Stimulated activated CD4-positive, alpha-beta T cell treated with anti-CD3 and anti-CD28 coated beads, Interleukin-12 subunit alpha, Interleukin-12 subunit beta, amount 100 ng/mL, for 48 hours (primary cell): ENCODE results near the gene TXNL4A.
"Not testable (repeated sequence)": the region's sequence is repeated elsewhere in the genome, so short reads cannot be mapped to it uniquely, and the experiment has no call there.

Experiments
- DNase-seq, 3 donors: peaks; one replicate each; pipeline ENCODE4 v3.0.0-alpha.2; 2020; ENCODE audit warnings: low read depth in 2 of 3, low spot score in 1 of 3

TXNL4A gene

DNA sequence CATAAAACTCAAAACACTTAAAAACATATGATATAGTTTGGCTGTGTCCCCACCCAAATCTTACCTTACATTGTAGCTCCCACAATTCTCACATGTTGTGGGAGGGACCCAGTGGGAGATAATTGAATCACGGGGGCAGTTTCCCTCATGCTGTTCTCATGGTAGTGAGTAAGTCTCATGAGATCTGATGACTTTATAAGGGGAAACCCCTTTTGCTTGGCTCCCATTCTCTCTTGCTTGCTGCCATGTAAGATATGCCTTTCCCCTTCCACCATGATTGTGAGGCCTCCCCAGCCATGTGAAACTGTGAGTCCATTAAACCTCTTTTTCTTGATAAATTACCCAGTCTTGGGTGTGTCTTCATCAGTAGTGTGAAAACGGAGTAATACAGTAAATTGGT is 11.3 kb upstream of the TXNL4A start:
- not testable (repeated sequence) for DNase-seq

DNA sequence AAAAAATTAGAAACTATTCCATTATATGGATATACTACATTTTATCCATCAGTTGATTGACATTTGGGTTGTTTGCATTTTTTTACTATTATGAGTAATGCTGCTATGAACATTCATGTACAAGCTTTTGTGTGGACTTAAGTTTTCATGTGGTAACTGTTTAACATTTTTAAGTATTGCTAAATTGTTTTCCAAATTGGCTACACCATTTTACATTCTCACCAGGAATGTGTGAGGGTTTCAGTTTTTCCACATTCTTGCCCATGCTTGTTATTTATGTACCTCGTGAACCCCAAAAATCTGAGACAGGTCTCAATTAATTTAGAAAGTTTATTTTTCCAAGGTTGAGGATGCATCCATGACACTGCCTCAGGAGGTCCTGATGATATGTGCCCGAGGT is 3.1 kb upstream of the TXNL4A start:
- DNase-seq: no peak

DNA sequence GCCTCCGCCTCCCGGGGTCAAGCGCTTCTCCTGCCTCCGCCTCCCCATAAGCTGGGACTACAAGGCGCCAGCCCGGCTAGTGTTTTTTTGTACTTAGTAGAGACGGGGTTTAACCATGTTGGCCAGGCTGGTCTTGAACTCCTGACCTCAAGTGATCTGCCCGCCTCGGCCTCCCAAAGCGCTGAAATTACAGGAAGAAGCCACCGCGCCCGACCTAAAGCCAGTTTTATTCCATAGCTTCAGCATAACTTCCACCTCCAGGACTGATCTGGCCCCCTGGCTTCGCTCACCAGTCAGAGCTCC is 783 bp upstream of the TXNL4A start:
- no peak for DNase-seq

DNA sequence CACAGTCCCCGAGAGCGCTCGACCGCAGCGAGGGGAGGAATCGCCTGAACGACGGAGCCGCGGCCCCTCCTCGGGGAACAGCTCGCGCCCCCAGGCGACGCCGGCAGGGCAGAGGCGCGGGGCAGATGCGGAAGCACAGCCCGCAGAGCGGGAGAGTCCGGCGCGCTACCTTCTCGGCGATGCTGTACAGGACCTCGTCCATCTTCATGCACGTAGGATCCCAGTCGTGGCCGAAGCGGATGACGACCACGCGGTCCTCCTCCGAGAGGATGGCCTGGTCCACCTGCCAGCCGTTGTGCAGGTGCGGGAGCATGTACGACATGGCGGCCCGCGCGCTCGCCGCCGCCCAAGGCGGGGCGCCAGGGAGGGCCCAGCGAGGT is 302 bp downstream of the TXNL4A start:
- peak in 1 of 3 donors; percentile 49 for DNase-seq

DNA sequence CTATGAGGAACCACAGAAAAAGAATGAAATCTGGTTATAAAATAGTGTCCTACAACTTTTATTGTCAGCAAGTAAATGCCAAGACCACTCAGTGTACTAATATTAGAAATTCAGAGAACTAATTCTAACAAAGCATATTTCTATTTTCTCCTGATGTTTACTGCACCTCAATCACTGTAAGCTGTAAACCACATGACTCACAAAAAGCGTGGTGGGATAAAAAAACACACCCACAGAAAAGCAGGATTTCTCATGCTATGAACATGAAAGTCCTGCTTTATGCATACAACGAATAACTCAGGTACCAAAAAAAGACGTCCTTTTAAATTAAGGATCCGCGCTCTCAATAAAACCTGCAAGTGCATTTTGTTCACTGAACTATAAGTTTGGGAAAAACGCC is 797 bp downstream of the TXNL4A start:
- no peak for DNase-seq

DNA sequence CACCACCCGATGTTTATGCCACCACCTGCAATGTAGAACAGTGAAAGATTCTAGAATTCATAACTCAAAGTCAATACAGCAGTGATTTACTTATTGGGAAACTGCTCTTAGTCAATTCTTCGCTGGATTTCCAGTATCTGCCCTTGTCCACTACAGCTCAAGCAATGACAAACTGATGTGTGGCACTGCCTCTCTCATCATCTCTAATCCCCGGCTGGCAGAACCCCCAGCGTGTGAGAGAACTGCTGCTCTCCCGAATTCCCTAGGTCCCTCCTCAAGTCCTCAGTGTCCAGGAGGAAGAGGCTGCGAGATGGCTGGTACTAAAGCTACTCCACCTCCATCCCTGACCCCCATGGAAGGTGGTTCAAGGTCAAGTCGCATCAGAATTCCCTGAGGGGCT is 1.6 kb downstream of the TXNL4A start:
- no peak for DNase-seq

DNA sequence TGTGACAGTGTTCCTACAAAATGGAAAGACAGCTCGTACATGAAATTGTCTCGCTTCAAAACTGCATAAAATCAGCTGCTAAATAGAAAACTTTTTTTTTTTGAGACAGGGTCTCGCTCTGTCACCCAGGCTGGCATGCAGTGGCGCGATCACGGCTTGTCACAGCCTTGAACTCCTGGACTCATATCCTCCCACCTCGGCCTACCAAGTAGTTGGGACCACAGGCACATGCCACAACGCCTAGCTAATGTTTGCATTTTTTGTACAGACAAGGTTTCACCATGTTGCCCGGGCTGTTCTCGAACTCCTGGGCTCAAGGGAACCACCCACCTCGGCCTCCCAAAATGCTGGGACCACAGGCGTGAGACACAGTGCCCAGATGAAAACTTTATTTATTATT is 3.2 kb downstream of the TXNL4A start:
- DNase-seq: no peak

DNA sequence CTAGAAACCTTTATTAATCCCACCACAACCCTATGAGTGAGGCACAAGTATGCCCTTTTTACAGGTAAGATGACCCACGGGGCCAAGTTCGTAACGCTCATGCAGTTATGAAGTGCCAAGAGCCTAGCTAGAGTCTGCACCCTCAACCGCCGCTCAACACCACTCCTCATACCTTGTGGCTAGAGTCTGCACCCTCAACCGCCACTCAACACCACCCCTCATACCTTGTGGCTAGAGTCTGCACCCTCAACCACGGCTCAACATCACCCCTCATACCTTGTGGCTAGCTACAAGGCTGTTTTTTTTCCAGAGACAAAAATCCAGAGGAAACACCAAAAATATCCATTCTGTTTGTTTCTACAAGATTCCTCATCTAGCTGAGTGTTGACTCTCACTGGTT is 4.6 kb downstream of the TXNL4A start:
- no peak for DNase-seq

DNA sequence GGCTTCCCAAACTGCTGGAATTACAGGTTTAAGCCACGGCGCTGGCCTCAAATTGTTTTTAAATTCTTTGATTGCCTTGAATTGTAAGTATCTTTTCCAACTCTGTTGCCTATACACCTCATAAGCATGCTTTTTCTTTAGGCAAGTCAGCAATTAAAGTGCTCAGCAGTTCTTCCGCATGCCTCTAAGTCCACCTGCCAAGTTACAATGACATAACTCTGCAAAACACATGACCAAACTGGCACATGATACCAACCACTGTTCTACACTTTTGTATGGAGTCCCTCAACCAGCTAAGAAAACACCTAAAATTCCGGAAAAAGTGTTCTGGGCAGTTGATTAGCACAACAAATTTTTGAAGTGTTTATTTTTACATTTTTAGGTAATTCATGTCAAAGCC is 5.1 kb downstream of the TXNL4A start:
- no peak for DNase-seq

DNA sequence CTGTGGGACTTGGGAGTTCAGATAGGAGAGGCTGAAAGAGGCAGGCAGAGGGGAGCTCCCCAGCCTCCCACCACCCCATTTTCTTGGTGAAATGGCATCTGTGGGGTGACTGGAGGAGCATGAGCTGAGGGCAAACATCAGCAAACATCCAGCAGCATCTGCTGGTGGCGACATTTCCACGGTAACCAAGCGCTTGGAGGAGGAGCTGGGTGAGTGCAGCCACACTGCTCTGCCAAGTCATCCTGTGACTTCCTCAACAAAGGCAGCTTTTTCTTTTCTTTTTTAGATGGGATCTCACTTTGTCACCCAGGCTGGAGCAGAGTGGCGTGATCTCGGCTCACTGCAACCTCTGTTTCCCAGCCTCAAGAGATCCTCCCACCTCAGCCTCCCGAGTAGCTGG is 5.6 kb downstream of the TXNL4A start:
- no peak for DNase-seq

DNA sequence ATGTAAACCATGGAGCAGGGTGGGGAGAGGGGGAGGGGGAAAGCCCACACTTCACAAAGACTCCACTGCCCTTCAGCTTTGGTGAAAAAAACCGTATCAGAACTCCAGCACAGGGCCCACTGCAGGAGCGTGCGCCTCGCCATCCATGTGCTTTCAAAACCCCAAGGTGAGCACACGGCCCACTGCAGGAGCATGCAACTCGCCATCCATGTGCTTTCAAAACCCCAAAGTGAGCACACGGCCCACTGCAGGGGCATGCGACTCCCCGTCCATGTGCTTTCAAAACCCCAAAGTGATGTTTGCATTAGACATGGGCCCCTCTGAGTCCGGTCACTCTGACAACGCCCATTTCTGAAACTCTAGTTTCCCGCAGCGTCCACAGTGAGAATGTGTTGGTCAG is 7.8 kb downstream of the TXNL4A start:
- DNase-seq: no peak

DNA sequence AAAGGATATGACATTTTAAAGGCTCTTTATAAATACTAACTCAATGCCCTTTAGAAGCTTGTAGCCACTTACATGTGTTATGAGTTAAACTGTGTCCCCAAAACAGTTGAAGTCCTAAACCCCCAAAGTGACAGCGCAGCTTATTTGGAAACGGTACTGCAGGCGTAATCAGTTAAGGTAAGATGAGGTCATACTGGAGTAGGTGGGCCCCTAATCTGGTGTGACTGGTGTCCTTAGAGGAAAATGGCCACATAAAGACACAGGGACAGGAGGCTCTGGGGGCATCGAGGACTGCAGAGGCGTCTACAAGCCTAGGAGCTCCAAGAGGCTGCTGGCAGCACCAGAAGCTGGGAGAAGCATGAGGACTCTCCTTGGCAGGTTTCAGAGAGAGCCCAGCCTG is 8.5 kb downstream of the TXNL4A start:
- DNase-seq: no peak

DNA sequence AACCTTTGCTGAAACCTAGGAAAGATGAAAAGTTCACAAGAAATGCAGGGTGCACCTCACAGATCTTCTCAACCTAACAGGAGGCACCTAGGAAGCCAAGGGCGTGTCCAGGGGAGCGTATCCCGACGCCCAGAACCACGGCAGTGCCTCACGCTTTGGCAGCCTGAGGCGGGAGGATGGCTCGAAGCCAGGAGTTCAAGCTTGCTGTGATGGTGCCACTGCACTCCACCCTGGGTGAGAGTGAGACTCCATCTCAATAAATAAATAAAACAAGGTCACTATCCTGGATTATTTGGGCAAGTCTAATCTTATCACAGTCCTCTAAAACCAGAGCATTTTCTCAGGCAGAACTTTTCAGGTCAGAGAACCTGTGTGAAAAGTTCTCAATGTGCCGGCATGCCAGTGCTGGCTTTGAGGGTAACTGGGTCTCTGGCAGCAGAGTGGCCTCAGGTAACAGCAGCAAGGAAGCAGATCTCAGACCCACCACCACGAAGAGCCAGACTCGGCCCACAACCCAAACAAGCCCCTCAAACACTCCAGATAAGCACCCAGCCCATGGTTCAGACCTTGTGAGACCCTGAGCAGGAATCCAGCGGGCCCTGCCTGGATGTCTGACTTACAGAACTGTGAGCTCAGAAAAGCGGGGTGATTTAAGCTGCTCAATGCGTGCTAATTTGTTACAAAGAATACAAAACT is 12.2 kb downstream of the TXNL4A start:
- no peak for DNase-seq

DNA sequence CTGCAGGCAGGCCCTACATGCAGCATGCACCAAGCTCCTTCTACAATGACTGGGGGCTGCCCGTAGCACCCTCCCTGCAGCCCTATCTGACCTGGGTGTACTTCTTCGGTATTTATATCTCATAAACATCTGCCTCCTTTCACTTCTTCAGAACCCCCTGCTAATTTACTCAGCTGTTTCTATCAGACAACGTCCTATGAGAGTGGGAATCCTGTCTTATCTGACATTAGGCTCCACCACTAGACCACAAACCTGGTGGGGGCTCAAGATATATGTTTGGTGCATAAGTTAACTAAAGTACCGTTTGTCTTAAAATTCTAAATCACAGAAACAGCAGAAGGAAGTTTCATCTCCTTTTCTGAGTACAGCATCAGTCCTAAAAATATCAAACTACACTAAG is 13.3 kb downstream of the TXNL4A start:
- DNase-seq: no peak

DNA sequence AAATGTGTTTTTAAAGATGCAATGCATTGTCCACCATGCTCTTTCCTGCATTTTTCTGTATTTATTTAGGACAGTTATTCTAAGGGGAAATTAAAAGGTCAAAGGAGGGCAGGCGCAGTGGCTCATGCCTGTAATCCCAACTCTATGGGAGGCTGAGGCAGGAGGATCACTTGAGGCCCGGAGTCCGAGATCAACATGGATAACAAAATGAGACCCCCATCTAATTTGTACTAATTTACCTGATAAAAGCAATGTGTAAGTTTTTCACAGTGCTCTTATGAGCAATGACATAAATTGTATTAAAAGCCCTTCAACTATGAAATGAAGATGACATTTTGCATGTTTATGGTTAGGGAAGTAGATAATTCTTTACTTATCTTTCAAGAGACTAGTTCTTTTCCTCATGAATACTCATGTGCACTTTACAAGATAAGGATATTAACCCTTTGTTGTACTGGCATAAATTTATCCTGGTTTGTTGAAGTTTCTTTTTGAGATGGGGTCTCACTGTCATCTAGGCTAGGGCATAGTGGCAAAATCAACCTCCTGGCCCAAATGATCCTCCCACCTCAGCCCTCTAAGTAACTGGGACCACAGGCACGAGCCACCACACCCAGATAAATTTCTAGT is 14.2 kb downstream of the TXNL4A start:
- DNase-seq: no peak

DNA sequence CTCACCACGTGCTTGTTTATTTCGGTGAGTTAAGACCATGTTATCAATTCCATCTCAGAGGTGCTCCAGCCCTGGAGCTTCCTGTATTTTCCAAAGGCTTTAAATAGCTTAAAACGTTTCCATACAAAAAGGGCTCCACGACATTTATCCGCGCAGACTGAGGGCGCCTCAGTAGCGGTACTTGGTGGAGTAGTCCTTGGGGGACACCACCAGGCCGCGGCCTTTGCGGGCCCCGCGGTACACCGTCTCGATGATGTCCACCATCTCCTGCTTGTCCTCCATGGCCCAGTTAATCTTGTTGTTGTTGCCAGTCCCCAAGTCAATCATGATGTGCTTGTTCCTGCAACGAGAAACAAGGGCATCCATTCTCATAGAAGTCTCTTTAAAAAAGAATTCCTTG is 14.8 kb downstream of the TXNL4A start:
- DNase-seq: no peak

DNA sequence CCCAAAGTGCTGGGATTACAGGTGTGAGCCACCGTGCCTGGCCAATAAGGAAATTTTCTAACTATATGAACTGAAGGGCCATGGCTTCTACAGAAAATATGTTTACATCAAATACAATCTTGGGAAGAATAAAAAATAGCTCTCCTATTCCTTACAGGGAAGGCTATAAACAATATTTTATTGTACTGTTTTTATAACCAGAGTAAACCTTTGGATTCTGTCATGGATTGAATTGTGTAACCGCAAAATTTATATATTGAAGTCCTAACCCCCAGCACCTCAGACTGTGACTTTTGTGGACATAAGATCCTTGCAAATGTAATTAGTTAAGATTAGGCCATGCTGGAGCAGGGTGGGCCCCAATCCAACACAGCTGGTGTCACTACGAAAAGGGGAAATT is 15.6 kb downstream of the TXNL4A start:
- DNase-seq: no peak

DNA sequence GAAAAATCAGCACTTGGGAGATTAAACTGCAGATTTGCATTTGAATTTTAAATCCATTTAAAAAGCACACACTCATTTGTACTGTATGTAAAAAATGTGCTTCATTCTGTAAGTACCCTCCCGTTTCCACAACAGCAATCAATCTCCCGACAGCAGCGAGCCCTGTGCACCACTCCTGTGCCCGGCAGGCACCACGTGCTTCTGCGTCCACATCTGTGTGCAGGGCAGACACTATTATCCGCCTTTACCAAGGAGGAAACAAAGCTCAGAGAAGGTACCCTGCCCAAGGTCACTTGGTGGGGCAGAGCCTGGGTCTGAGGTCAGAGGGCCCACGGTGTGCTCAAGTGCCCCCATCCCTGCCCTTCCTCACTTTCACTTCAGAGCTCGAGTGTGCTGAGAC is 16.4 kb downstream of the TXNL4A start:
- DNase-seq: no peak

DNA sequence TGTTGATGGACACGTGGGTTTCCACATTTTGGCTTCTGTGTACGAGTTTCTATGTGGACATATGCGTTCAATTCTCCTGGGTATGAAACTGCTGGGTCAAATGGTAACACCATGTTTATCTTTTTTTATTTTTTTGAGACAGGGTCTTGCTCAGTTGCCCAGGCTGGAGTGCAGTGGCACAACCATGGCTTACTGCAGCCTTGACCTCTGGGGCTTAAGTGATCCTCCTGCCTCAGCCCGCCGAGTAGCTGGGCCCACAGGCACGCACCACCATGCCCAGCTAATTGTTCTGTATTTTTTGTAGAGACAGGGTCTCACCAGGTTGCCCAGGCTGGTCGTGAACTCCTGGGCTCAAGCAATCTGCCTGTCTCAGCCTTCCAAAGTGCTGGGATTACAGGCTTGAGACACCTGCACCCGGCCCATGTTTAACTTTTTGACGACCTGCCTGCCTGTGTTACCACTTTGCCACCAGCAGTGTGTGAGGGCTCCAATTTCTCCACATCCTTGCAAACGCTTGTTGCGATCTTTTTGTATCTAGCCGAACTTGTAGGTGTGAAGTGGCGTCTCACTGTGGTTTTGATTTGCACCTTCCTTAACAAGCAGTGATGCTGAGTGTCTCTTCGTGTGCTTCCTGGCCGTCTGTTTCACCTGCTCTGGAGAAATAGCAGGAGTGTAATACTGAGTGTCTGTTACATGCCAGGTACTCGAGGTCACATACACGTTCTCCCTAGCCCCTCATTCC is 17.0 kb downstream of the TXNL4A start:
- no peak for DNase-seq

DNA sequence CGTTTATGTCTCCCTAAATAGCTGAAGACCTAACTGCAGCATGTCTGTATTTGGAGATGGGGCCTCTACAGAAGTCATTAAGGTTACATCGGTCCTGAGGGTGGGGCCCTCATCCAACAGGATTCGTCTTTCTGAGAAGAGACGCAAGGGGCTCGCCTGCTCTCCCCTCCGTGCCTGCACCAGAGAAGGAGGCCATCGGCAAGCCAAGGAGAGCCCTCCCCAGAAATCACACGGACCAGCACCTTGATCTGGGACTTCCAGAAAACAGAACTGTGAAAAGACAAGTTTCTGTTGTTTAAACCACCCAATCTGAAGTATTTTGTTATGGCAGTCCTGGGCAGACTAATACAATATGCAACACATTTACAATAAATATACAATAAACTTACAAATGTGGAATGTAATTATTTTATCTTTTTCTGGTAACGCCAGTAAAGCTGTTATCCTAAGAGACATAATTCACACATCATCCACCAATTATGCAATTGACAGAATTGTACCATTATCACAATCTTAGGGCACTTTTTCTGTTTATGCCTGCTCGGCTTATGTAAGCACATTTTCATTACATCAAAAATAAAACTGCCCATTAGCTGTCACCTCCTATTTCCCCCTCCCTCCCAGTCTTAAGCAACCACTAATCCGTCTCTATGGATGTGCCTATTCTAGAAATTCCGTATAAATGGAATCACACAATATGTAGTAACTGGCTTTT is 17.8 kb downstream of the TXNL4A start:
- DNase-seq: no peak

DNA sequence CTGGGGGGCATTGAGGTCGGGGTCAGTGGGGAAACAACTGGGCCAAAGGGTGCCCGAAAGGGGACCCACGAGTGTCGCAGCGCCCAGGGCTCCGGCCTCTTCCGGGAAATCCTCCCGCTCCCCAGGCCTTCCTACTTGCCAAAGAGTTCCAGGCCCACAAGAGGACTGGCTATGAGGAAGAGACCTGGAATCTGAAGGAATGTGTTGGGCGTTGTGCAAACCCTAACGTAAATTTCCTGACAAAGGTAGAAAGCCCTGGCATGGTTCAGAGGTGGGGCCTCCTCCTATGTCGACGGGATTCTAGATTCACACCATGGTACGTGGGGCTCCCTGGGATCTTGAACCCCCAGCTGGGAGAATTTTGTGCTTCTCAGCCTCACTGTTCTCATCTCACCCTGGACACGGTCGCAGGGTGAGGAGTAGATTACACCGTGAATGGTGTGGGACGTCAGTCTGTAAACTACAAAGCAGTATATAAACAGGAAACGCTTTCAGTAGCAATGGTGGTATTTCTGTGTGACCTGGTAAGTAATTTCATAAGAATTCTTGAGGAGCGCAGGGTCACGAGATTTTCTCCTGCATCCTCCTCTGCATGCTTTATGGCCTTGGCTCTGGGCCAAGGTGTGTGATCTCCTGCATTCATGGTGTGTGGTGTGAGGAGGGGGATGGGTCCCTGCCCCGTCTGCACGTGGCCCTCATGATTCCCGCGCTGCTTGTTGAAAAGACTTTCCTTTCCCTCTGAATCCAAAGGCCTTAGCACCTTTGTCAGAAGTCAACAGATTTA is 23.1 kb downstream of the TXNL4A start:
- no peak for DNase-seq
